ENCODE measurements around the gene ZSWIM1. TPM values are rescaled to one million over a fixed set of nuclear protein-coding genes. Genes with fewer than 3 reads are reported as not detected.

Gene ZSWIM1
- total and polyA plus RNA-seq, 10 donors: 3.7 to 16.1 (median 11.1) TPM

- Histone ChIP-seq H3K36me3 (peaks cover 0 to 27% (median 1%) of the 10 kb centered on the region in 6 donors), H3K4me3 (no peak overlapping the region), H3K27ac (no peak overlapping the region), H3K27me3 (replicated peaks in 1 of 7) (no peaks in the 10 kb centered on the region), H3K4me1 (peaks cover 0 to 12% (median 8%) of the 10 kb centered on the region in 6 donors), H3K9me3 (no peaks in the 10 kb centered on the region)
- TF ChIP-seq POLR2AphosphoS5 (IDR thresholded peaks at IDR 0.05) (no peak), POLR2A (IDR thresholded peaks at IDR 0.05) (no peak), CTCF (IDR thresholded peaks at IDR 0.05 in 8 of 11, conservative IDR thresholded peaks at IDR 0.05 in 3 of 11) (no peak)
- intact Hi-C loops (cut with DNase I; ENCODE audit: low total_unique reads): no loop called here
- WGBS, 5 donors: 89 to 96% (median 90%) methylated on average over 8 of the region's 8 CpGs
- DNase-seq: no peak
Observed at GRCh38 chr20:45905505-45906079, 24.6 kb downstream of the ZSWIM1 start.

GRCh38 chr20:45907219-45907948, 26.4 kb downstream of the ZSWIM1 start:
- TF ChIP-seq POLR2A (IDR thresholded peaks at IDR 0.05) (no peak), POLR2AphosphoS5 (IDR thresholded peaks at IDR 0.05) (no peak), CTCF (IDR thresholded peaks at IDR 0.05 in 8 of 11, conservative IDR thresholded peaks at IDR 0.05 in 3 of 11) (no peak)
- intact Hi-C loops (cut with DNase I; ENCODE audit: low total_unique reads): no loop called here

GRCh38 chr20:45908084-45908483, 27.1 kb downstream of the ZSWIM1 start:
- WGBS, 5 donors: 87 to 94% (median 93%) methylated on average over 2 of the region's 2 CpGs

More at GRCh38 chr20:45907219-45907948, 26.4 kb downstream of the ZSWIM1 start:
- Histone ChIP-seq H3K9me3 (no peaks in the 10 kb centered on the region), H3K27ac (no peak overlapping the region), H3K27me3 (replicated peaks in 1 of 7) (peaks cover 0 to 13% (median 5%) of the 10 kb centered on the region in 7 donors), H3K4me1 (peaks cover 11 to 30% (median 25%) of the 10 kb centered on the region in 6 donors), H3K4me3 (no peak overlapping the region), H3K36me3 (peaks cover 0 to 9% (median 0%) of the 10 kb centered on the region in 6 donors)
- no peak for DNase-seq
- WGBS, 5 donors: 88 to 96% (median 93%) methylated on average over 16 to 17 of the region's 17 CpGs

GRCh38 chr20:45909336-45909808, 28.3 kb downstream of the ZSWIM1 start:
- TF ChIP-seq CTCF (IDR thresholded peaks at IDR 0.05 in 8 of 11, conservative IDR thresholded peaks at IDR 0.05 in 3 of 11) (no peak), POLR2AphosphoS5 (IDR thresholded peaks at IDR 0.05) (no peak), POLR2A (IDR thresholded peaks at IDR 0.05) (no peak)
- peak overlapping the region in 1 of 8 donors; percentile 78 for H3K4me3 ChIP-seq
- H3K27ac ChIP-seq: peak overlapping the region in 3 of 8 donors; percentile 16 to 86 (median 79)

More at GRCh38 chr20:45908084-45908483, 27.1 kb downstream of the ZSWIM1 start:
- intact Hi-C loops (cut with DNase I; ENCODE audit: low total_unique reads): no loop called here
- Histone ChIP-seq H3K4me1 (peaks cover 14 to 36% (median 32%) of the 10 kb centered on the region in 6 donors), H3K4me3 (no peak overlapping the region), H3K27ac (no peak overlapping the region), H3K9me3 (no peaks in the 10 kb centered on the region), H3K36me3 (peaks cover 0 to 7% (median 0%) of the 10 kb centered on the region in 6 donors), H3K27me3 (replicated peaks in 1 of 7) (peaks cover 0 to 19% (median 5%) of the 10 kb centered on the region in 7 donors)
- no peak for TF ChIP-seq POLR2AphosphoS5 (IDR thresholded peaks at IDR 0.05)
- DNase-seq: no peak

More at GRCh38 chr20:45909336-45909808, 28.3 kb downstream of the ZSWIM1 start:
- H3K36me3 ChIP-seq: peaks cover 0 to 7% (median 0%) of the 10 kb centered on the region in 6 donors
- peaks cover 14 to 48% (median 34%) of the 10 kb centered on the region in 6 donors for H3K4me1 ChIP-seq
- 83 to 94% (median 85%) methylated on average over 10 to 12 of the region's 12 CpGs for WGBS, 5 donors
- H3K9me3 ChIP-seq: no peaks in the 10 kb centered on the region
- peaks cover 0 to 30% (median 5%) of the 10 kb centered on the region in 7 donors for H3K27me3 ChIP-seq (replicated peaks in 1 of 7)
- intact Hi-C loops (cut with DNase I; ENCODE audit: low total_unique reads): no loop called here
- DNase-seq: no peak
